HG03196 (cell line): ENCODE measurements around the gene HMG20B.
"Not testable (repeated sequence)": the region's sequence is repeated elsewhere in the genome, so short reads cannot be mapped to it uniquely, and the experiment has no call there.

ENCODE experiments used
- ATAC-seq: cut with Tn5 transposase; IDR thresholded peaks from one replicate; pipeline ENCODE4 v1.9.1; 2021; ENCODE audit not compliant: unreplicated experiment

HMG20B gene

GRCh38 chr19:3555653-3556422, 16.9 kb upstream of the HMG20B start:
- no peak for ATAC-seq

GRCh38 chr19:3556423-3556977, 16.2 kb upstream of the HMG20B start:
- ATAC-seq, result no peak

DNA sequence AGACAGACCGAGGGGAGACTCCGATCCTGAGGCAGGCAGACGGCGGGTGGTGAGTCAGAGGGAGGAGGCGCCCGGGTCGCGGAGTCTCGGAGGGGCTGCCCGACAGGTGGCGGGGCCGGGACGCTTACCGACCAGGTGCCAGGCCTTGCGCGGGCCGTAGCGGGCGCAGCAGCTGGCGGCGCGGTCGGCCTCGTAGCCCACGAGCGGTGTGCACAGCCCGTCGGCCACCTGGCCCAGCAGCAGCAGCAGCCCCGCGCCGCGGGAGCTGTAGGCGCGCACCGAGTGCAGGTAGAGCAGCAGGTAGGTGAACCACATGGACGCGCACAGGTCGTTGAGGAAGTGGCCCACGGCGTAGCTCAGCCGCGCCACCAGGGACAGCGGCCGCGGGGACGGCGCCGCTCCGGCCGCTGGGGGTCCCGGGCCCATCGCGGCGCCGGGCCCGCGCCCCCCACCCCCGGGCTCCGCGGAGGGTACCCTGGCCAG, 15.7 kb upstream of the HMG20B start:
- peak; percentile 8 for ATAC-seq

- peak; percentile 72 for ATAC-seq
Observed at GRCh38 chr19:3557461-3558248, 15.1 kb upstream of the HMG20B start, which contains the start of gene MFSD12. TSS of gene MFSD12 (minus strand) at chr19:3557586. CDS start at chr19:3557403, 183 bp downstream.

- ATAC-seq, result no peak
Observed at GRCh38 chr19:3563709-3564524, 8.8 kb upstream of the HMG20B start.

DNA sequence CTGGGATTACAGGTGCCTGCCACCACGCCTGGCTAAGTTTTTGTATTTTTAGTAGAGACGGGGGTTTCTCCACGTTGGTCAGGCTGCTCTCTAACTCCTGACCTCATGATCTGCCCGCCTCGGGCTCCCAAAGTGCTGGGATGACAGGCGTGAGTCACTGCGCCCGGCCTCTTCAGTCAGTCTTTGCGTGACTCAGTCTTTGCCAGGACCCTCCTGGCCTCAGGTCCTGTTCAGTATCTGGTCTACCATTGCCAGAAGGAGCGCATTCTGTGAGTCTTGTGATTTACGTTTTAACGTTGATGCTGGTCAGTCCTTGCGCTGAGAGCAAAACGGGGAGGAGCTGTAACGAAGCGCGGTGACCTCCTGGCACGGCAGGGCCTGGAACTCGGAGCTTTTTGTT, 7.6 kb upstream of the HMG20B start:
- ATAC-seq, result no peak

GRCh38 chr19:3570042-3570441, 2.7 kb upstream of the HMG20B start:
- not testable (repeated sequence) for ATAC-seq

DNA sequence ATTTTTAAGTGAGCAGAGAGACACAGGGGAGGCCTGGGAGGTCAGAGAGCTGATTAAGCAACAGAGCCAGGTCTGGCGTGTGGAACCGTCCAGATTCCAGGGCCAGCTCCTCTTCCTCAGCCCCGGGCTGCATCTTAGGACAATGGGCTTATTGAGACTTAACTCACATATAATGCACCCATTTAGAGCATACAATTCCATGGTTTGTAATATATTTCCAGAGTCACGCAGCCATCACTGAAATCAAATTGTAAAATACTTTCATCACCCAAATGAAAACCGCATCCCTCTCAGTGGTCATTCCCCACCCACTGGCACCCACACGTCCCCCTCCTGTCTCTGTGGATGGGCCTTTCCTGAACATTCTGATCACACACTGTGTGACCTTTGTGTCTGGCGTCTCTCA, 2.1 kb upstream of the HMG20B start:
- ATAC-seq, result no peak

DNA sequence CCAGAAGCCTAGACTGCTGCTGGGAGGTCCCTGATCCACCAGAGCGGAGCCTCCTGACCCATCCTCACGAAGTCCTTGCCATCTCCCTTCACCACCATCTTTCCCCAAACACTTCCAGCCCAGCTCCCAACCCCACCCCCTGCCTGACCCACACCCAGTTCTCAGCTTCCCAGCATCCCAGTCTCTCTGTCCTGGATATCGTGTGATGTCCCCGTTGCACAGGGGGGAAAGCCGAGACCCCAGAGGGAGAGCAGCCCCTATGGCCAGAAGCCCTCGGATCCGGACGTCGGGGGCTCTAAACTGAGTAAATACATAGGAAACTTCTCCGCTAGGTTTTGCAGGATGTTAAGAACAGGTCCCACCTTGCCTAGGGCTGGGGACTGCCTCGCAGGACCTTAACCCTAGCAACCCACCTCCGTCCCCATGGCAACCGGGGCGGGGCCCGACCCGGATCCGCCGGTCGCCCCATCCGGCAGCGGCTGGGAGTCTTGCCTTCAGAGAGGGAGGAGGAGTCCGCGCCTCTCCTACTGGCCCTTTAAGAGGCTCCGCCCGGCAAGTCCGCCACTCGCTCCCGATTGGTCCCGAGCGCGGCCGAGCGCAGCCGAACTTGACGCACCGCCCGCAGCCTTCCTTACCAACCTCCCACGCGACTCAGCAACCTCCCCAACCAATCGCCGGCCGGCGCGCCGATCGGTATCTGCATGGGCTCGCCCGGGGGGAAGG, 451 bp upstream of the HMG20B start:
- peak; percentile 94 for ATAC-seq

GRCh38 chr19:3573162-3573857, 566 bp downstream of the HMG20B start:
- peak; percentile 12 for ATAC-seq

- ATAC-seq, result no peak
Observed at GRCh38 chr19:3573858-3574637, 1.3 kb downstream of the HMG20B start.

- ATAC-seq, result no peak
Observed at GRCh38 chr19:3575260-3575741, 2.6 kb downstream of the HMG20B start.

DNA sequence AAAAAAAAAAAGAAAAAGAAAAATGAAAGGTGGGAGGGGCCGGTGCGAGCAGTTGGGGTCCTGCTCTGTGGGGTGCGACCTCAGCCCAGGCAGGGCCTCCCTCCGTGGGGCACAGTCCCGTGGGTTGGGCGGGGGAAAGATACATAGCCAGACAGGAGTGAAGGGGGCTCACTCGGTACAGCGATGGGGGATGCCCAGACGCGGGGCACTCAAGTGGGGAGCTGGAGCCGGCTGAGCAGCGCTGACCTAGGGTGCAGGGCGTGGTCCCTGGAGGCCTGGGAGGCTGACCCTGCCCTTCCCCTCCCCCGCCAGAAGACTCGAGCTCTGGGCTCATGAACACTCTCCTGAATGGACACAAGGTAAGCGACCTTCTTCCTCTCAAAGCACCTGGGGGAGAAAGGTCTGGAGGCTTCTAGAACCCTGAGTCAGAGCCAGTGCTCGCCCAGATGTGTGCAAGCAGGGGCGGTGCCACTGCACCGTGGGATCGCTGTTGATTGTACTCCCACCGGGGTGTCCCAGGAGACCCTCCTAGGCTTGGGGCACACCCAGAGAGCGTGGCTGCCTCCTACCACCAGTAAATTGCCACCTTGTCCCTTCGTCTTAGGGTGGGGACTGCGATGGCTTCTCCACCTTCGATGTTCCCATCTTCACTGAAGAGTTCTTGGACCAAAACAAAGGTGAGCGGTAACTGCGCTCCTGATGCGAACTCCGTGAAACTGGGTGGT, 3.4 kb downstream of the HMG20B start:
- ATAC-seq, result no peak

DNA sequence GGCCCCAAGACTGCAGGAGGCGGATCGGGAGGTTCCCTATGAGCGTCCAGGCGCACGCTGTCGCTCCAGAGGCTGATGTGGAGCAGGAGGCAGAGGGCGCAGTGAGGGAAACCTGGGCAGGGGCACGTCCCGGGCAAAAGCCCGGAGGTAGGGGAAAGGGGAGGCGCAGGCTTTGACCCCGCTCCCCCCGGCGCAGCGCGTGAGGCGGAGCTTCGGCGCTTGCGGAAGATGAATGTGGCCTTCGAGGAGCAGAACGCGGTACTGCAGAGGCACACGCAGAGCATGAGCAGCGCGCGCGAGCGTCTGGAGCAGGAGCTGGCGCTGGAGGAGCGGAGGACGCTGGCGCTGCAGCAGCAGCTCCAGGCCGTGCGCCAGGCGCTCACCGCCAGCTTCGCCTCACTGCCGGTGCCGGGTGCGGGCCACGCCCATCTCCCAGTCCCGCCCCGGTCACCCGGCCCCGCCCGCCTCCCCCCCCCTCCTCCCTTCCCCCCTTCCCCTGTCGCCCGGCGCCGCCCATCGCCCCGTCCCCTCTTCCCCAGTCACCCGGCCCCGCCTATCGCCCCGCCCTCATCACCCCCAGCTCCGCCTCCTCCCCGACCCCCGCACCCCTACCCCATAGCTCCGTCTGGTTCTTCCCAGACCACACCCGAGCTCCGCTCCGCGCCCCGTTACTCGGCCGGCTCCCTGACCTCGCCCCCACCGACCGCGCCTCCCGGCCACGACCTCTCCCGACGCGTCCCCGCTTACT, 4.1 kb downstream of the HMG20B start:
- ATAC-seq, result no peak

DNA sequence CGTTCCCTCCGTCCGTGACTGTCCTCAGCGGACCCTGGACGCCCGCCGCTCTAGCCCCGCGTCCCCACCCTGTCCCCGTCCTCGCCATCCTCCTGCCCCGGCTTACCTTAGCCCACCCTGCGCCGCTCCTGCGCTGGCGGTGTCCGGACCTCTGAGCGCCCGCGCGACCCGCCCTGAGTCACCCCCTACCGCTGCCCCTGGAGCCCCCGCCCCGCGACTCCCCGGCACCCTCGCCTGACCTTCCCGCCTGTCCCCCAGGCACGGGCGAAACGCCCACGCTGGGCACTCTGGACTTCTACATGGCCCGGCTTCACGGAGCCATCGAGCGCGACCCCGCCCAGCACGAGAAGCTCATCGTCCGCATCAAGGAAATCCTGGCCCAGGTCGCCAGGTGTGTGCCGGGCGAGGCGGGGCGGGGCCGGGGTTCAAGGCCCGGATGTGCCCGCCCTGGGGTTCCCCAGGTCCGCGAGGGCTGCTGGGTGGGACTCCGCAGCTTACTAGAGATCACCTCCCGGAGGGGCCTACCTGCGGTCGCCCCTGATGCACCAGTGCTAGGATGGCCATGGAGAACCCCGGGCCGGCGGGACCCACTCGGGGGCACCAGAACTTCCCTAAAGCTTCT, 5.1 kb downstream of the HMG20B start:
- ATAC-seq, result no peak

GRCh38 chr19:3578390-3578789, 5.6 kb downstream of the HMG20B start:
- ATAC-seq, result no peak
